Gastrocnemius medialis (tissue), 4 donors: Measurements from ENCODE around the gene PRM2.

ENCODE experiments used
- CTCF ChIP-seq, 5 experiments: fragments of 450-650 bp in 3 of 5; fragments of 200-600 bp in 2 of 5; sonication (generic) in 2 of 5; IDR thresholded peaks in 4 of 5; conservative IDR thresholded peaks in 1 of 5; 1 replicate in 4 of 5; 2 replicates in 1 of 5; pipeline ENCODE4 v1.5.1; 2016 to 2019; ENCODE audit warnings: antibody characterized with exemption in 5 of 5, mild to moderate bottlenecking in 3 of 5, moderate library complexity in 3 of 5
- POLR2A ChIP-seq, 2 donors: fragments of 450-650 bp; IDR thresholded peaks; one replicate each; pipeline ENCODE4 v1.6.1; 2017; ENCODE audit warnings: antibody characterized with exemption in 2 of 2, mild to moderate bottlenecking in 2 of 2, moderate library complexity in 2 of 2

GRCh38 chr16:11278681-11279628 is 2.7 kb upstream of the PRM2 start:
- no peak for TF ChIP-seq CTCF (IDR thresholded peaks at IDR 0.05 in 4 of 5, conservative IDR thresholded peaks at IDR 0.05 in 1 of 5)
- TF ChIP-seq POLR2A (IDR thresholded peaks at IDR 0.05): no peak
